ENCODE results near the gene GRK3. TPM values are rescaled to one million over a fixed set of nuclear protein-coding genes. Genes with fewer than 3 reads are reported as not detected.

Gene GRK3
- total RNA-seq, 1 donor from 2014 or later, result 66.7 TPM

- peaks cover 89% of the 10 kb centered on the region for H3K36me3 Mint-ChIP-seq (ENCODE audit: low read depth)
- no peaks in the 10 kb centered on the region for H3K9me3 Mint-ChIP-seq
- H3K27me3 Mint-ChIP-seq, result no peaks in the 10 kb centered on the region
- no peaks in the 10 kb centered on the region for H3K4me1 Mint-ChIP-seq
- H3K27ac Mint-ChIP-seq, result no peak overlapping the region
- ChIA-PET CTCF (interaction anchor here (0.9 to 1.0 kb wide), 2 partner anchors 129 to 153 kb away, joined by 3 read pairs; no protein-coding TSS in a partner anchor), POLR2A (no interaction called here)
- intact Hi-C loops (cut with micrococcal nuclease), result no loop called here
- DNase-seq (no peak), ATAC-seq (ENCODE audit: low read depth) (no peak)
- no peak overlapping the region for H3K4me3 Mint-ChIP-seq
- no peak for TF ChIP-seq CTCF (IDR thresholded peaks at IDR 0.05)
Observed at GRCh38 chr22:25696763-25697162, 132.3 kb downstream of the GRK3 start.

- Mint-ChIP-seq H3K9me3 (no peaks in the 10 kb centered on the region), H3K27ac (peak overlapping the region; percentile 42), H3K27me3 (no peaks in the 10 kb centered on the region), H3K4me3 (no peak overlapping the region), H3K36me3 (ENCODE audit: low read depth) (peaks cover 88% of the 10 kb centered on the region), H3K4me1 (peaks cover 2% of the 10 kb centered on the region)
- ChIA-PET CTCF (interaction anchor here (0.9 to 1.0 kb wide), 2 partner anchors 130 to 153 kb away, joined by 3 read pairs; no protein-coding TSS in a partner anchor), POLR2A (no interaction called here)
- TF ChIP-seq CTCF (IDR thresholded peaks at IDR 0.05), result no peak
- no peak for ATAC-seq (ENCODE audit: low read depth)
- no peak for DNase-seq
- intact Hi-C loops (cut with micrococcal nuclease), result no loop called here
Observed at GRCh38 chr22:25697181-25697664, 132.7 kb downstream of the GRK3 start.

- DNase-seq, result no peak
- no peak overlapping the region for H3K4me3 Mint-ChIP-seq
- ATAC-seq (ENCODE audit: low read depth), result no peak
- no peak for TF ChIP-seq CTCF (IDR thresholded peaks at IDR 0.05)
- H3K27me3 Mint-ChIP-seq, result no peaks in the 10 kb centered on the region
- intact Hi-C loops (cut with micrococcal nuclease), result no loop called here
- ChIA-PET POLR2A (no interaction called here), CTCF (interaction anchor here (1.2 kb wide), 1 partner anchor 154 kb away, joined by 4 read pairs; no protein-coding TSS in a partner anchor)
- no peaks in the 10 kb centered on the region for H3K9me3 Mint-ChIP-seq
- peaks cover 85% of the 10 kb centered on the region for H3K36me3 Mint-ChIP-seq (ENCODE audit: low read depth)
- H3K27ac Mint-ChIP-seq, result peak overlapping the region; percentile 27
- peaks cover 6% of the 10 kb centered on the region for H3K4me1 Mint-ChIP-seq
Observed at GRCh38 chr22:25697978-25698377, 133.5 kb downstream of the GRK3 start.

GRCh38 chr22:25698461-25698860 lies 134.0 kb downstream of the GRK3 start:
- ATAC-seq (ENCODE audit: low read depth) (no peak), DNase-seq (no peak)
- intact Hi-C loops (cut with micrococcal nuclease), result no loop called here
- TF ChIP-seq CTCF (IDR thresholded peaks at IDR 0.05), result no peak
- H3K9me3 Mint-ChIP-seq, result no peaks in the 10 kb centered on the region
- CTCF ChIA-PET, result interaction anchor here (0.7 to 1.2 kb wide), 2 partner anchors 16 to 154 kb away, joined by 4 read pairs; no protein-coding TSS in a partner anchor
- POLR2A ChIA-PET, result no interaction called here
- H3K36me3 Mint-ChIP-seq (ENCODE audit: low read depth), result peaks cover 85% of the 10 kb centered on the region
- no peaks in the 10 kb centered on the region for H3K27me3 Mint-ChIP-seq
- no peak overlapping the region for H3K4me3 Mint-ChIP-seq
- H3K4me1 Mint-ChIP-seq, result peaks cover 6% of the 10 kb centered on the region
- H3K27ac Mint-ChIP-seq, result peak overlapping the region; percentile 27

- peaks cover 85% of the 10 kb centered on the region for H3K36me3 Mint-ChIP-seq (ENCODE audit: low read depth)
- CTCF ChIA-PET, result interaction anchor here (0.7 to 1.2 kb wide), 2 partner anchors 17 to 155 kb away, joined by 4 read pairs; no protein-coding TSS in a partner anchor
- POLR2A ChIA-PET, result no interaction called here
Observed at GRCh38 chr22:25698978-25699377, 134.5 kb downstream of the GRK3 start.

More at GRCh38 chr22:25698978-25699377, 134.5 kb downstream of the GRK3 start:
- Mint-ChIP-seq H3K27ac (peak overlapping the region; percentile 27), H3K4me3 (no peak overlapping the region), H3K27me3 (no peaks in the 10 kb centered on the region), H3K4me1 (peaks cover 6% of the 10 kb centered on the region), H3K9me3 (no peaks in the 10 kb centered on the region)
- ATAC-seq (ENCODE audit: low read depth), result no peak
- intact Hi-C loops (cut with micrococcal nuclease), result no loop called here
- TF ChIP-seq CTCF (IDR thresholded peaks at IDR 0.05), result no peak
- no peak for DNase-seq
